Breast epithelium (tissue), 3 donors: ENCODE data around the gene MAPK8IP1.

Experiments
- CTCF ChIP-seq, 3 donors: fragments of 450-650 bp; IDR thresholded peaks; one replicate each; pipeline ENCODE4 v1.5.1; 2016 to 2017; ENCODE audit warnings: antibody characterized with exemption in 3 of 3, mild to moderate bottlenecking in 3 of 3, moderate library complexity in 3 of 3
- POLR2AphosphoS5 ChIP-seq, 3 donors: sonication (generic); formaldehyde crosslinking; IDR thresholded peaks; one replicate each; pipeline ENCODE4 v1.6.1; 2017; ENCODE audit warnings: antibody characterized with exemption in 3 of 3

- TF ChIP-seq POLR2AphosphoS5 (IDR thresholded peaks at IDR 0.05) = no peak
- no peak for TF ChIP-seq CTCF (IDR thresholded peaks at IDR 0.05)
Measured at GRCh38 chr11:45896422-45896984, 11.1 kb downstream of the MAPK8IP1 start.
